HUDEP-2 (cell line): ENCODE results near the gene BCR.
A peak's percentile ranks its signal among the peaks of the same experiment; 100 is the strongest.
"Not testable (repeated sequence)": the region's sequence is repeated elsewhere in the genome, so short reads cannot be mapped to it uniquely, and the experiment has no call there.

Experiments
- DNase-seq, 76 experiments: peaks; one replicate each; lab custom pipeline; 2025; ENCODE audit not compliant: unreplicated experiment in 76 of 76; lab: John Stamatoyannopoulos, UW

BCR gene

GRCh38 chr22:23180301-23180892 is at the start of gene BCR:
Gene BCR, plus strand, starts transcription at chr22:23180509. Its CDS starts 452 bp downstream, at chr22:23180961.
- DNase-seq, result peak in 33 of 76 experiments; percentile 6 to 46 (median 30)

- DNase-seq, result no peak
Measured at GRCh38 chr22:23130697-23131096, 49.6 kb upstream of the BCR start.

- no peak for DNase-seq
Measured at GRCh38 chr22:23131931-23132330, 48.4 kb upstream of the BCR start.

GRCh38 chr22:23132376-23133091 is 47.8 kb upstream of the BCR start:
- DNase-seq, result no peak

DNA sequence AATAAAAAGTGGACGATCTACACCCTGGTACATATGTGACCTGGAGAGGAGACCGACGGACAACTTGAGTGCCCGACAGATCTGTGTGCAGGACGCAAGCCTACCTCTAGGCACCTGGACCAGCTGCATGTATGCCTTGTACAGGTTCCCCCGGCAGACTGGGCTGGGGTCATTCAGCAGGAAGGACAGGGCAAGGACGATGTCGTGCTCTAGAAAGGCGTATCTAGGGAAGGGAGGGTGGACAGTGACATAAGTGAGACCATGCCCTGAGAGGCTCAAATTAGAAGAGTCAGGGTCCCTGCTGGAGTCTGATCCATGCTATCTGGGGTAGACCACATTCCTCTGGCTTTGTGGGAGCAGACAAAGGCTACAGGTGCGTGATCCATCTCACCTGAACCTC is 46.4 kb upstream of the BCR start:
- no peak for DNase-seq

DNA sequence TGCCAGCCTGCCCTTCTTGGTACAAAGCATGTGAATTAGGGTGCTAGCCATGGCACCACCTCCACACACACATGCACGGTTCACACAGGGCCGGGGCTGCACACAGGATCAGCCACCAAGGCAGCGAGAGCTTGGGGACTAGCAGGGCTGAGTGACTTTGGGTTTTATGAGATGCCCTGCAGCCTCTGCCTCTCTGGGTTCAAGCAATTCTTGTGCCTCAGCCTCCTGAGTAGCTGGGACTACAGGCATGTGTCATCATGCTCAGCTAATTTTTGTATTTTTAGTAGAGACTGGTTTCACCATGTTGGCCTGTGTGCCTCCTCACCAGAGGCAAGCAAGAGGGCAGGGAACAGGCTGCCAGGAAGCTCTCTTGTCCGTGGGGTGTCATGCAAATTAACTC is 43.3 kb upstream of the BCR start:
- not testable (repeated sequence) for DNase-seq

- no peak for DNase-seq
Measured at GRCh38 chr22:23137468-23137867, 42.8 kb upstream of the BCR start.

GRCh38 chr22:23137905-23138561 is 42.3 kb upstream of the BCR start:
- no peak for DNase-seq

- no peak for DNase-seq
Measured at GRCh38 chr22:23138584-23139435, 41.5 kb upstream of the BCR start.

DNA sequence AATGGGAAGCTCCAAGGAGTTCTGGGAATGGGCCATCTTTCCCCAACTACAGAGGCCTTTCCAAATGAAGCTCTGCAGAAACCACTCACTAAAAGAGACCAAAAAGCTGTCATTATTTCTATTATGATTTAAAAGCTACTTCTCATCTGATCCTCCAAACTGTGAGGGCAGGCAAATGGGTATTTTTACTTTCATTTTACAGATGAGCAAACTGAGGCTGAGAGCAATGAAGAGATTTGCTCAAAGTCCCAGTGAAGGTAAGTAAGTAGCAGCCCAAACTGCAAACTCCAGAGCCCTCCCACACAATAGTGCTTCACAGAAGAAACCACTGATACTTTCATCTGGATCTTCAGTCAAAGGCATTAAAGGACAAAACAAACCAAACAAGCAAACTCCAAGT is 39.9 kb upstream of the BCR start:
- DNase-seq, result no peak

GRCh38 chr22:23142546-23143105 is 37.7 kb upstream of the BCR start:
- no peak for DNase-seq

GRCh38 chr22:23143119-23143518 is 37.2 kb upstream of the BCR start:
- DNase-seq, result no peak

DNA sequence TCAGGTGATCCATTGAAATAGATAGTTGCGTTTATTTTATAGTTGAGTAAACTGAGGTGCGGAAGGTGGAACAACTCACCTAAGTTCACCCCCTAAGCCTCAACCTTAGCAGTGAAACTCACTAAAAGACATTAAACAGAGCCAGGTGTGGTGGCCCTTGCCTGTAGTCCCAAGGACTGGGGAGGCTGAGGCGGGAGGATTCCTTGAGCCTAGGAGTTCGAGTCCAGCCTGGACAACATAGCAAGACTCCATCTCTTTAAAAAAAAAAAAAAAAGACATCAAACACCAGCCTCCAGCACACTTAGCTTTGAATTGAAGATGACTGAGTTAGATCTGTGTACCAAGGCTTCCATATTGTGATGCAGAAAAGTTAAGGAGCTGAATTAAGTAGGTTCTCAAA is 35.9 kb upstream of the BCR start:
- DNase-seq, result no peak

- peak in 61 of 76 experiments; percentile 4 to 82 (median 53) for DNase-seq
Measured at GRCh38 chr22:23144932-23145877, 35.1 kb upstream of the BCR start, which contains the start of gene RAB36. Gene RAB36, plus strand, starts transcription at chr22:23145477. Its CDS starts 1,140 bp downstream, at chr22:23146617.

DNA sequence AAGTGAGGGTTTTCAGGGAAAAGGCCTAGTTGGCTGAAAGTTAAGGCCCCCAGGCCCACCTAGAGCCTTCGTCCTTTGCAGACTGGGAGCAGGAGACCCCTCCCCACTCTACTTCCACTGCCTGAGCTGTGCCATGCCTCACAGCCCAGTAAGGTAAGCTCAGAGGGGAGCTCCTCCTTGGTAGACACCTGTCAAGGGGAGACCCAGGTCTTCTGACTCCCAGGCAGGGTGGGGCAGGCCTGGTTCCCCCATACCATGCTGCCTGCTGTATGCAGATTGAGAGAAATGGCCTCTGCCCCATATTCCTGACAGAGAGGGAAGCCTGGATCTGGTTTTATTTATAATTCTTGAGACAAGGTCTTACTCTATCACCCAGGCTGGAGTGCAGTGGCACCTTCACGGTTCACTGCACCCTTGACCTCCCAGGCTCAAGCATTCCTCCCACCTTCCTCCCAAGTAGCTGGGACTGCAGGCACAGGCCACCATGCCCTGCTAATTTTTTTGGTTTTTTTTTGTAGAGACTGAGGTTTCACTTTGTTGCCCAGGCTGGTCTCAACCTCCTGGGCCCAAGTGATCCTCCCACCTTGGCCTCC is 34.3 kb upstream of the BCR start:
- no peak for DNase-seq

DNA sequence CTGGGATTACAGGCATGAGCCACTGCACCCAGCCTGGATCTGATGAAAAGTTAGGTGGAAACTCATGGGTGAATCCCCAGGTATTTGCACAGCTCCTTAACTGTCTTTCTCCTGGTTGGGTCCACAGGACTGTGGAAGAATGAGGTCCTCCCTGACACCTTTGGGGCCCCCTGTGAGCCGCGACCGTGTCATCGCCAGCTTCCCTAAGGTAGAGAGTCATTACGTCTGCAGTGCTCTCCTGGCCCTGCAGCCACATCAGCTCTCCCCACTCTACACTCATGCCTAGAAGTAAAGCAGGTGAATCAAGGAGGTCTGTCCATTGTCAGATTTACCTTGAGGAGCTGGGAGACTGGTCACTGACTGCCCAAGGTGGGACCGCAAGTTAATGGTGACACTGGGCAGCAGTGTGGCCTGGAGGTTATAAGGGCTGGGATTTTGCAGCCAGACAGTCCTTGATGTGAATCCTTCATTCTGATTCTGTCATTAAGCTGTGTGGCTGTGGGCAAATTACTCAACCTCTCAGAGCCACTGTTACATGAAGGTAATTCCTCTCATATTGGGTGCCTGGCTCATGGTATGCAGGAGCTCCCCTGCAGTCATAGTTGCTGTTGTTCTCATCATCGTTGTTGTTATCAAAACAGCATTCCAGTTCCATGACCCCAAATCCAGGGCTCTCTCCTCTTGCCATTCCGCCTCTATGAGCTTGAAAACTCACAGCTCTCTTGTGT is 33.7 kb upstream of the BCR start:
- DNase-seq, result no peak

GRCh38 chr22:23147617-23148387 is 32.5 kb upstream of the BCR start:
- no peak for DNase-seq

DNA sequence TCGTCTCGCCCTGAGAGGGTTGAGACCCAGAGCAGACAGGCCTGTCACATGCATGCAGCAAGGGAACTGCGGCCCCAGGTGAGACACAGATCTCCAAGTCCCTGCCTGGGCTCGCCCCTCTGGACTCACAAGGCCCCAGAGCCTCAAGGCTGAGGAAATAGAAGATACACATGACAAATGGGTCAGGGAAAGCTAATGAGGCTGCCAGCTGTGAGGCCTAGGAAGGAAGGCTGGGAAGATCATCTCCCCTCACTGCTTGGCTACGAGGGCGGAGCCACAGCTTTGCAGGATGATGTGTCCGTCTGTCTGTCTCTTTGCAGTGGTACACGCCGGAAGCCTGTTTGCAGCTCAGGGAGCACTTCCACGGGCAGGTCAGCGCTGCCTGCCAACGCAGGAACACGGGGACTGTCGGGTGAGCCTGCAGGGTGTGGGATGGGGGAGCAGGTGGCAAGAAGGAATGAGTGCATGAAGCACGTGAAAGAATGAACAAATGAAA is 30.5 kb upstream of the BCR start:
- DNase-seq, result no peak
